A549 treated with dexamethasone at 1 μM for 4 hours (cell line): ENCODE data around the gene RALGAPB. TPM values are rescaled to one million over a fixed set of nuclear protein-coding genes. Genes with fewer than 3 reads are reported as not detected.

Source experiments
- total RNA-seq: library from RNA; stranded (reverse); fragments of 200-300 nt; extraction: Qiagen RNA extraction; gene quantifications from 5 replicates; pipeline ENCODE4 v1.2.3, GENCODE V29; 2022

RALGAPB gene
- 14.2 to 23.0 TPM (median 20.5 TPM) in 5 replicates for total RNA-seq

DNA sequence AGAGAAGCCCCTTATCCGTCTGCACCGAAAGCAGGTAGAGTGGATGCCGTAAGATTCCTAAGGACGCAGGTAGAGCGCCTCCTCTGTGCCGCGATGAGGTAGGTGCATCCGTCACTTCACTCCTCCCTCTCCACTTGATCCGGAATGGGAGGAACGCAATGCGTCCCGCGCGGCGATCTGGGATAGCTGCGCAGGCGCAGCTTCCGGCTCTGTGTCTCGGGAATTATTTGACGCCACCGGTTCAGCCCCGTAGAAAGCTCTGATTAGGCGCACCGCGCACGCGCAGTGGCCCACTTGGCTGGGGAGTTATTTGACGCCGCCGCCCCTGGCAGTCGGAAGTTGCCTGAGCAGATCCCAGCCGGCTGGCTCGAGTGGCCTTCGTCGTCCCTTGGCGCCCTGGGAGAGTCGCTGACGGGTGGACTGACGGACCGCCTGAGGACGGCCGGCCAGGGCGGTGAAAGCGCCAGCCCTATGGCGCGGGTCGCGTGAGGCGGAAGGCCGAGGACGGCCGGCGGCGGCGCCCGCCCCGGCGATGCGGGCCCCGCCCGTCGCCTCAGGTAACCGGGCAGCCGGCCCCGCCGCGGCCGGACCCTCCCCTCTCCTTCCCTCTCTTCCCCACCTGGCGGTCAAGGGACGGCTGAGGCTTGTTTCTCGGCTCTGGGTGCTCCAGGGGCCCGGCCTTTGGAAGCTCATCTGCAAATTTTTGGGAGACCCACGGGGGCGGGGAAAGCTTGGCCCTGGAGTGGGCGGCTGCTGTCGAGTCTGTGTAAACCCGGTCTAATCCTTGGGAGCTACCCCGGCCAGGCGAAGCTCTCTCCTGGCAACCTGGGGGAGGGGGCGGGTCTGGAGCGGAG, at the start of gene RALGAPB:
Gene RALGAPB (plus strand): TSS at position 331 of the 854 bp plus-strand sequence. CDS start 15,590 bp downstream, outside the sequence.

DNA sequence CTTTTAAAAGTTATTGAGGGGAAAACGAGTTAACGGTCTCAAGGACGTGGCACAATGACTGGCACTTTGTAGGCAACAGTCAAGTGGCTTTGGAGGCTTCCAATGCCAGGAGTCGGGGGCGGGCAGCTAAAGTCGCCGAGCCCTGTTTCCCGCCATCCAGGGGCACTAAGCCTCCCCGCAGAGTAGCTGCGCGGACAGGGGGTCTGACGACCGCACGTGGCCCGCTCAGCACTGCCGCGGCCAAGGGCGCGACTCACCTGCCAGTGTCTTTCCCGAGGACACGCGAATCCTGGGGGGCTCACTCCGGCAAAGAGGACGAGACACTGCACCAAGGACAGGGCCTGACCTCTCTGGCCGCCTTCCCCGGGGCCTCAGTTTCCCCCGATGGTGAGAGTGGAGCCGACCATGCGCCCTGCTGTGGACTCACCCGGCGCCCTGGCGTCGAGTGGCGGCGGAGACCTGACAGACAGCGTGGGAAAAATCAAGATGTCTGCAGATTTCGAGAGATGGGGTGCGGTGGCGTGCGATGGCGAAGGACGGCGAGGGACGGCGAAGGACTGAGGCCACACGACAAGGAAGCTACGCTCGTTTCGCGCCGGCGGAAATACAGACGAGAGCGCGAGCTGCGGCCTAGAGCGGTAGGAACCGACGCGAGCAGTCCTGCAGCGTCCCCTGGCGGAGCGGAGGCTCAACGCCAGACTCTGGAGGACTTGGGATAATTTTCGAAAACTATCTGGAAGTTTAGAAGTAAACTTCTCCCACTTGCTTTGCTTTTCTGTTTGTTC, 37.7 kb upstream of the RALGAPB start, which contains the start of gene SNHG17:
Gene SNHG17 (minus strand): TSS at position 559 of the 785 bp plus-strand sequence.

GRCh38 chr20:38581013-38581412, 108.4 kb downstream of the RALGAPB start, which contains the start of gene ADIG:
Gene ADIG, plus strand, starts transcription at chr20:38581197. Its CDS starts 54 bp downstream, at chr20:38581251.

DNA sequence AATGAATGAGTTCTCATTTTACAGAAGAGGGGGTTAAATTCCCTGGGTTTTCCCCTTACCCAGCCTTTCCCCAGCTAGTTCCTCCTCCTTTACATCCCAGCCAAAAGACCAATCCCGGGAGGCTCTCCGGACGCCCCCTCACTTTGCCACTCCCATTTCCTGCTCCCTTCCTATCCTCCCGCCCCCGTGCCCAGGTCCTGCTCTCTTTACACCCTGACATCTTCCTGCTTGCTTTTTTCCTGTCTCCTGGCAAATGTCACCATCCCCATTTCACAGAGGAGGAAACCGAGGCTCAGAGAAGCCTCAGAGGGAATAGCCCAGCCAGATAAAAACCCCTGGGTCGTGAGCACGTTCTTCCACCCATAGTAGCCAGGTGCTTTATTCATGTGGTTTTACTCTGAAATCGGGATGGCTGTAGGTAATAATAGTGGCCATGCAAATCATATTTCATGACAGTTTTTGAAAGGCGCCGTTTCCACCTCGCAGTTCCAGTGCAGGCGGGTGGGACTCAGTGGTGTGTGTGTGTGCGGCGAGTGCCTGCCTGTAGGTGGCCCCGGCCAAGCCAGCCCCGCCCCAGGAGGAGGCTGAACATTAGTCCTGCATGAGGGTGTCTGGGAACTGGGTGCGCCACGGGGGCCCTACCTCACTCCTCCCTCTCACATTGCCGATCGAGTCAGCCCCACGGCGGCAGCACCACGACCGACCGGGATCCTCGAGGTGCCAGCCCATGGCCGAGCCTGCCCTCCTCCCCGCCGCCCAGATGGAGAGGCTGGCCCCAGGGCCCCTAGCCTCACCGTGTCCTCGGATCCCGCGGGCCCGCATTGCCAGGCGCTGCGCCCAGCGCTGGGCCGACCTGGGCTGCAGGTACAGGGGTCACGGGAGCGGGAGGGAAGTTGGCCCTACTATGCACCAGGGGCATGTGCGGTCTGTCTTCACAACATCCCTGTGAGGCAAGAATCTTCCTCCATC, 128.9 kb downstream of the RALGAPB start, which contains the start of gene ARHGAP40:
Gene ARHGAP40 (plus strand): TSS at position 594 of the 969 bp plus-strand sequence.

Other genes with a start within 250 kb of the RALGAPB start
- 0.13 to 0.26 TPM (median 0.18 TPM) in 5 replicates for gene KIAA1755, start 212.1 kb upstream of the RALGAPB start, total RNA-seq
- not detected in 5 replicates for gene BPI, start 168.7 kb upstream of the RALGAPB start, total RNA-seq
- 0.97 to 1.5 TPM (median 1.1 TPM) in 5 replicates for gene LBP, start 126.4 kb upstream of the RALGAPB start, total RNA-seq
- 163 to 192 TPM (median 179 TPM) in 5 replicates for gene SNHG17, start 37.5 kb upstream of the RALGAPB start, total RNA-seq
- gene ADIG, start 108.4 kb downstream of the RALGAPB start, total RNA-seq: not detected in 5 replicates
- 0.06 TPM in 1 of 5 replicates, not detected in the others for gene ARHGAP40, start 129.0 kb downstream of the RALGAPB start, total RNA-seq